Iris pigment epithelial cell (primary cell): ENCODE results near the gene NEURL3.
"Not testable (repeated sequence)": the region's sequence is repeated elsewhere in the genome, so short reads cannot be mapped to it uniquely, and the experiment has no call there.

ENCODE experiments used
- DNase-seq: peaks from one replicate; pipeline ENCODE4 v3.0.0-alpha.2; 2011; ENCODE audit warnings: low read depth

The NEURL3 gene

DNA sequence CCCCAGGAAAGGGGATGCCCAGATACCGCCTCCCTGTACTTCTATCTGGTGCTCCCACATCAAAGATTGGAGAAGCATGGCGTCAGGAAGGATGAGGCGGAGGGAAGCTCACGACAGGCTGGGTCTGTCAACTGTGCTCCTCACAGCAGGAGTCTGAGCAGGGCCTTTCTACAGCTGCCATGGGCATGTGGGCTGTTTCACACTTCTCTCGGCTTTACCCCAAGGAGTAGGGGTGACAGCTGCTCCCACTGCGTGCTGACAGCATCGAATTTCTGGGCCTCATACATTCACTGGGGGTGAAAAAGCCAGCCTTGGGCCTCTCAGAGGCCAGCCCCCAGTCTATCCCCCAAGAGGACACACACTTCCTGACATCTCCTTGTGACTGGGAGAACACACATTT is 21.1 kb downstream of the NEURL3 start:
- no peak for DNase-seq

DNA sequence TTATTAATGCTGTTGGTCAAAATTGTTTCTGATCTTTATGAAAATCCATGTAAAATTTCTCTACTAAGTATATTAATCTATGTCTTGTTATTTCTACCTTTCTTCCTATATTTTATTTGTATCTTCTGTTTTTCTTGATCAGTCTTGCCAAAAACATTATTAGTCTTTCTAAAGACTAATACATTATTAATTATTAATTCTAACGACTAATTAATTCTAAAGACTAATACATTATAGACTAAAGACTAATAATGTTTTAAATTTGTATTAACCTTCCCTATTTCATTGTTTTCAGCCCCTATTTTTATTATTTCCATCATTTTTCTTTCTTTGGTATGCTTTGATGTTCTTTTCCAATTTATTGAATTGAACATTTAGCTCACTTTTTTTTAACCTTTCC is 27.7 kb downstream of the NEURL3 start:
- no peak for DNase-seq

DNA sequence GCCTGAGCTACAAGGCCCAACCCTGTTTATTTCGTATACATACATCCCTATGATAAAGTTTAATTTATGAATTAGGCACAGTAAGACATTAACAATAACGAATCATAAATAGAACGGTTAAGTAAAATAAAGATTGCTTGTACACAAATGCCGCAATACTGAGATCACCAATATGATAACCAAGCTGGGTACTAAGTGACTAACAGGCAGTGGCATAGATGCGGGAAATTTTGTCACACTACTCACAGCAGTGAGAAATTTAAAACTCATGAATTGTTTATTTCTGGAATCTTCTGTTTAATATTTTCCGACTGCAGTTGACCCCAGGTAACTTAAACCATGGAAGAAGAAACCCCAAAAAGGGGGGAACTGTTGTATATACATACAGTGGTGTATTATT is 33.4 kb downstream of the NEURL3 start:
- no peak for DNase-seq

DNA sequence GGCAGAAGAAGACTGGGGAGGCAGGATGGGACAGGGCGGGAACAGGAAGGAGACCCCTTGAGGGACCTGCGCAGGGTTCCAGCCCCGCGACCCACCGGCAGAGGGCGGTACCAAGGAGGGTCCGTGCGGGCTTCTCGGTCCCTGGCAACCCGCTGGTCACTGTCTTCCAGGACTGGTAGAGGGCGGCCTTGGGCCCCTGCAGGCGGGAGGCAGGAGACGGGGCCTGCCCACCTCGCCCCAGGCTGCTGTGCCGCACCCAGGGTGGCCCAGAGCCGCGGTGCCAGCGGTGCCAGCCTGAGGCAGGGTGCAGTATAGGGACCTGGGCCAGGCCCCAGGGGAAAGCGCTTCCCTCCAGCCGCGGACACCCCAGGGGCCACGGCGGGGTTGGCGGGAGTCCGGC is 34.5 kb downstream of the NEURL3 start:
- DNase-seq = peak; percentile 3

DNA sequence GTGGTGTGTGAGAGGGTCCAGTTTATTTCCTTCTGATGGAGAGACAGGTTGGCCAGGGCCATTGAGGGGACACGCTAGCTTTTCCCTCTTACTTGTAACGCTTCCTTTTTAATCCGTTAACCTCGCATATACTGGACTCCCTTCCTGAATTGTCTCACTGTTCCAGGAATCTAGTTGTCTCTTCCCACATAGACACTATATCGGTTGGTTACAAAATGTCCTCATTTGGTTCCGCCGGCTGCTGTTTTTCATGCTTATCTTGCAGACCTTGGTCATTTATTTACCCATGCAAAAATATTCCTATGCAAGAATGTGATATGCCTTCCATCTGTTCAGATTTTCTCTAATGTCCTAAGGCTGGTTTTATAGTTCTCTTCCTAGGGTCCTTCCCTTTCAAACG is 35.0 kb downstream of the NEURL3 start:
- DNase-seq = no peak

DNA sequence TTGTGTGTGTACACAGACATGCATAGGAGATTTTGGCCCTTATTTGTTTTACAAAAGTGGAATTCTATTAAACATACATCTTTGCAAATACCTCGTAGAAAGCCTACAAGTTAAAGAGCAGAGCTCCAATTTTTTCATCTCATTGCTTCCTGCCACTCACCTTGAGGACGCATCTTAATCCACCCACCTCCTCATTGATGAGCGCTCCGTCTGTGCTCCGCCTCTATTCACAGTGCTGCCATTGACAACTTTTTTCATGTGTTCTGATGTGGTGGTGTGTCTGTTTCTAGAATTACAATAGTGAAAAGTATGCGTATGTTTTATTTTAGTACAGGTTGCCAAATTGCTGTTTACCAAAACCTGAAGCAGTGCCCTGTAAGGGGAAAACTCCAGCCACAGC is 36.3 kb downstream of the NEURL3 start:
- DNase-seq = no peak

DNA sequence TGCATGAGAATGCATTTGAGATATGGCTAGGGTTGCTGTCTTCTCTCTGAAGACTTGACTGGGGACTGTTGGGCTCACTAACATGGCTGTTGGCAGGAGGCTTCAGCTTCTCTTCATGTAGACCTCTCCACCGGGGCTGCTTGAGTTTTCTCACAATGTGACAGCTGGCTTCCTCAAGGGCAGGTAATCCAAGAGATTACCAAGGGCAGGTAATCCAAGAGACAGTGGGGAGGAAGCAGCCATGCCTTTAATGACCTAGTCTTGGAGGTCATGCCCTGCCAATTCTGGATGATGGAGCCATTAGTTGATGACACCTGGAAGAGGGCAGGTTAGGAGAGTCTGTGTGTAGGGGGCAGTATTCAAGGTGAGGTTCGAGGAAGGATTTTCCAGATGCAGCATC is 40.5 kb downstream of the NEURL3 start:
- no peak for DNase-seq

DNA sequence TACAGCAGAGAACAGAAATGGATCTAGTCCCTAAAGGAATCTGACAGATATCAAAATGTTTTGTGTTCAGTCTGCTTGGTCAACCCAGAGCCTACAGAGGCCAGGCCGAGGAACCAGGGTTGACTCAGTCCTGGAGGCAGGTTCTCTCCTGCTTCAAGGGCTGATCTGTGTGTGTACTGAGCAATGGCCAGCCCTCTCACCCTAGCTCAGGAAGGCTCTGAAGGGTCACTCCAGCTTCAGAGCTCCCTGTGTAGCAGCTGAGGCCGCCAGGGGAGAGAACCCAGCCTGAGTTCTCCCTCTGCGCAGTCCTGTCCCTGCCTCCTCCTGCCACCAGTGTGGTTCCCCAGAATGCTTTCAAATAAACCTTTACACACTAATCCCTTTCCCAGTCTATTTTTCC is 41.1 kb downstream of the NEURL3 start:
- DNase-seq = no peak

DNA sequence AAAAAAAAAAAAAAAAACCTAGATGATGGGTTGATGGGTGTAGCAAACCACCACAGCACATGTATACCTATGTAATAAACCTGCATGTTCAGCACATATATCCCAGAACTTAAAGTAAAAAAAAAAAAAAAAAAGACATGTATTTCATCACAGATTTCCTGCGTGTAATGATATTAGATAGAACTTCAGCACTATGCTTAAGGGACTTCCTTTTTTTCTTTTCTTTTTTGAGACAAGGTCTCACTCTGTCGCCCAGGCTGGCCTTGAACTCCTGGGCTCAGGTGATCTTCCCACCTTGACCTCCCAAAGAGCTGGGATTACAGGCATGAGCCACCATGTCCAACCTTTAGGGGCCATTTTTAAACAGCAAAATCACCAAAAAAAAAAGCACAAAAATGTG is 42.0 kb downstream of the NEURL3 start:
- no peak for DNase-seq

DNA sequence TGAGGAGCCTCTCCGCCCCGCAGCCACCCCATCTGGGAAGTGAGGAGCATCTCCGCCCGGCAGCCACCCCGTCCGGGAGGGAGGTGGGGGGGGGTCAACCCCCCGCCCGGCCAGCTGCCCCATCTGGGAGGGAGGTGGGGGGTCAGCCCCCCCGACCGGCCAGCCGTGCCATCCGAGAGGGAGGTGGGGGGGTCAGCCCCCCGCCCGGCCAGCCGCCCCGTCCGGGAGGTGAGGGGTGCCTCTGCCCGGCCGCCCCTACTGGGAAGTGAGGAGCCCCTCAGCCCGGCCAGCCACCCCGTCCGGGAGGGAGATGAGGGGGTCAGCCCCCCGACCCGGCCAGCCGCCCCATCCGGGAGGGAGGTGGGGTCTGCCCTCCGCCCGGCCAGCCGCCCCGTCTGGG is 43.5 kb downstream of the NEURL3 start:
- not testable (repeated sequence) for DNase-seq

DNA sequence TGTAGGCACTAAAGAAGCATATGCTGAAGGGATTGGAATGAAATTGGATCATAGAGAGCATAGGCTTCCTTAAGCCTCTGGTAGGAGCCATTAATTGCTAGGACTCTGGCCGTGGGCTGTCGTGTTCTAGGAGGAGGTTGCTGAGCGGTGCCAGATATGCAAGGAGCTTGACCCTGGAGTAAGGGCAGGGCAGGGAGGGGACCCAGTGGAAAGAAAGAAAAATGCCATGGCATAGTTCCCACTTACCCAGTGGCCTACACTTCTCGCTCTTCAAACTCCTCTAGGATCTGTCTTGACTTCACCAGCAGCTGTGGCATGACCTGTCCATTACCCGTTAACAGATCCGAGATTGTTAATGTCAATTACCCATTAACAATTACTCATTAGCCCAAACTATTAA is 53.1 kb downstream of the NEURL3 start:
- DNase-seq = no peak

DNA sequence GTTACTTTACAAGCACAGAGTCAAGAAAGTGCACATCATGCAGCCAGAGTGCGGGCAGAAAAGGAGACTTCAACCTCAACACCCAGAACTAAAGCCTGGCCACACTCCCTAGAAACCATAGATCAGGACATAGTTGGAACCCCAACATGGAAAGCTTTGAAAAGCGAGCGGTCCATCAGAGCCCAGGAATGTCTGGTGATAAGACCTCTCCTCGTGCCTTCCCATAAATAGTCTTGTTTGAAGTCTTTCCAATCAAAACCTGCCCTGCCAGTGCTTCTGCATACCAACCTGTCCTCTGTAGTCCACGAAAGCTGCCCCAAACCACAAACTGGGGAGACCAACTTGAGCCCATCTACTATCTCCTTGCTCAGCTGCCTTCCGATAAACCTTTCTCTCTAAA is 55.5 kb downstream of the NEURL3 start:
- no peak for DNase-seq

DNA sequence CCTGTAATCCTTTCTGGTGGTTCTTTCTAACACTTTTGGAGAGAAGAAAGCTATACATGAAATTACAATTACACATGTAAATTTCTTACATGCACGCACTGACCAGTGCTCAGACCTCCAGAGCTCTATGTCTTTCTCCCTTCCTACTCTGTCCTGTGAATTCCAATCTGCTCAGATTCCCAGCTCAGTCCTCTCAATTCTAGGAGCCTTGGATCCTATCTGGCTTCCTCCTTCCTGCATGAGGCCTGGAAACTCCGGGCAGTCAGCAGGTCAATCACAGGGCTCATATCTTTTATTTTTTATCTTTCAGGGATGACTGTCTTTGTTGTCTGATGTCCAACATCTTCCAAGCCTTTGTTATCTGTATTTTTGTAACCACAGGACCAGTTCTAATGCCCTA is 56.0 kb downstream of the NEURL3 start:
- DNase-seq = no peak

DNA sequence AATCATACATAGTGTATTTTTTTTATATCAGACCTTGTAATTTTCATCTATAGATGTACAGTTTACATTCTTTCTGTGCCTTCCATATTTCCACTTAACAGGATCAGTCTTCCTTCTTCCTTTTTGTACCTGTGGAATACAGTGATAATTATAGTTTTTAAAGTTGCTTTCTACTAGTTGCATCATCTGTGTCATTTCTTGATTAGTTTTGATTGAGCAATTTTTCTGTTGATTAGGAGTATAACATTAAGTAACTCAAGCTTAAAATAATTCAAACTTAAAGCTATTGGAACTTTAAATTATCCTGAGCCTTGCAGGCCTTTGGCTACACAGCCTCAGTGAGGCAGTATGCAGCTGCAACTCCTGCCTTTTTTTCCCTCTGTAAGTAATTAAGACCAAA is 57.4 kb downstream of the NEURL3 start:
- no peak for DNase-seq
